HFF-Myc (cell line): ENCODE measurements around the gene KRTAP6-1.

Source experiments
- DNase-seq: peaks from one replicate; pipeline ENCODE4 v3.0.0-alpha.2; 2011; ENCODE audit warnings: low read depth; ENCODE audit errors: extremely low read depth
- H3K4me3 ChIP-seq: replicated peaks from 2 replicates; pipeline ENCODE4 v1.5.1; 2011; ENCODE audit warnings: low read depth, mild to moderate bottlenecking, control low read depth, low read length
- TF ChIP-seq, protein P1 (sequence below): IDR thresholded peaks from 2 replicates; pipeline ENCODE4 v1.5.1; 2012; ENCODE audit warnings: mild to moderate bottlenecking, low read depth, low read length, control low read depth; ENCODE audit errors: missing control alignments

KRTAP6-1 gene, protein sequence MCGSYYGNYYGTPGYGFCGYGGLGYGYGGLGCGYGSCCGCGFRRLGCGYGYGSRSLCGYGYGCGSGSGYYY

DNA sequence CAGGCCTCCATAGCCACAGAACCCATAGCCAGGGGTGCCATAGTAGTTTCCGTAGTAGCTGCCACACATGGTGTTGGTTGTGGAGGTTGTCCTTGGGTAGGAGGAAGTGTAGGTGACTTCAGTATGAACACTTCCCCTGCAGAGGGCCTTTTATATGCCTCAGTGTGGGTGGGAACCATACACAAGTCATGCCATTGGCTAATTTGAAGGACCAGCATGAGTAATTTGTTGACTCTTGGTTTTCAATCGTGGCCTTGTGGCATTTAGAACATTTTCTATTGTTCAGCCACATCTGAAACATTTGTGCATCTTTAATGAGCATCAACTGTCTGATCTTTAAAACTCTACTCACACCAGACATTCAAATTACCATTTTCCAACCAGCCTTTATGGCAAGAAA lies at the start of gene KRTAP6-1:
KRTAP6-1 (minus strand) TSS at position 95 of the 400 bp plus-strand sequence; CDS start at position 69, 26 bp downstream.
- no peak for DNase-seq
- no peak within 1 kb of the TSS for H3K4me3 ChIP-seq
- TF ChIP-seq, protein P1, sequence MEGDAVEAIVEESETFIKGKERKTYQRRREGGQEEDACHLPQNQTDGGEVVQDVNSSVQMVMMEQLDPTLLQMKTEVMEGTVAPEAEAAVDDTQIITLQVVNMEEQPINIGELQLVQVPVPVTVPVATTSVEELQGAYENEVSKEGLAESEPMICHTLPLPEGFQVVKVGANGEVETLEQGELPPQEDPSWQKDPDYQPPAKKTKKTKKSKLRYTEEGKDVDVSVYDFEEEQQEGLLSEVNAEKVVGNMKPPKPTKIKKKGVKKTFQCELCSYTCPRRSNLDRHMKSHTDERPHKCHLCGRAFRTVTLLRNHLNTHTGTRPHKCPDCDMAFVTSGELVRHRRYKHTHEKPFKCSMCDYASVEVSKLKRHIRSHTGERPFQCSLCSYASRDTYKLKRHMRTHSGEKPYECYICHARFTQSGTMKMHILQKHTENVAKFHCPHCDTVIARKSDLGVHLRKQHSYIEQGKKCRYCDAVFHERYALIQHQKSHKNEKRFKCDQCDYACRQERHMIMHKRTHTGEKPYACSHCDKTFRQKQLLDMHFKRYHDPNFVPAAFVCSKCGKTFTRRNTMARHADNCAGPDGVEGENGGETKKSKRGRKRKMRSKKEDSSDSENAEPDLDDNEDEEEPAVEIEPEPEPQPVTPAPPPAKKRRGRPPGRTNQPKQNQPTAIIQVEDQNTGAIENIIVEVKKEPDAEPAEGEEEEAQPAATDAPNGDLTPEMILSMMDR, result no peak

DNA sequence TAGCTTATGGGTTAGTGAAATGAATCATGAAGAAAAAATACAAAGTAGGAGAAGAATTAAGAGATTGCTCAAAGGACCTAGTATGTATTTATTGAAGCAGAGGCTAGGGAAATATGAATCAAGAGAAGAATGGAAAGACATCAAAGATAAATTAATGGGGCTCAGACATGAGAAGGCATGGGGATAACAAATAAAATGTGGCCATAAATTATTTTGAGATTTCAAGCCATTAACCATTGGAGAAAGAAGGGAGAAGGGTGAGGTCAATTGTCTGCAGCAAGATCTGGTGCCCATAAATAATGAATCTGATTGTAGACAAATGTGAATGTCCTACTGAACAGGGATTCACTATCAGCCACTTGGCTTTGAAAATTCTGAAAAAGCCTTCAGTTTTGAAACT lies 39.2 kb upstream of the KRTAP6-1 start:
- no peak for DNase-seq
- H3K4me3 ChIP-seq, result no peak overlapping the region
- TF ChIP-seq, protein P1, result no peak

DNA sequence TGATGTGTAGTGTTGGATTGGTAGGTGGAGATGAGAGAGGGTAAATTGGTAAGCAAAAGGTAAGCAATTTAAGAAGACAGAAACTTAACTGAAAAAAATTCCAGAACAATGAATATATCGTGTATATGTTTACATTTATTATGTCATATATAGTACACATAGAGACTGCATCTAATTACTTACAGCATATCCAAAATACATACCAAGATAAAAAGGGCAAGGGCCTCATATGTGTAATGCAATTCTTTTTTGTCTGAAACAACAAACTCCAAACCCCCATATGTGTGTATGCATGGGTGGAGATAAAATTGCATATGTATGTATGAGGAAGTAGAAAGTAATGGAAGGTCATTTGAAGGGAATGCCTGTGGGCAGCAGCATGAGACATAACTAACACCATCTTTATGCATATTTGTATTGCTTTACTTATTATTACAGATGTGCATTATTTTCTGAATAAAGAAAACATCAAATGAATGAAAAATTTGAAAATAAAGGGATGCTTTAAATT lies 33.2 kb upstream of the KRTAP6-1 start:
- no peak overlapping the region for H3K4me3 ChIP-seq
- TF ChIP-seq, protein P1, result no peak
- DNase-seq, result no peak

DNA sequence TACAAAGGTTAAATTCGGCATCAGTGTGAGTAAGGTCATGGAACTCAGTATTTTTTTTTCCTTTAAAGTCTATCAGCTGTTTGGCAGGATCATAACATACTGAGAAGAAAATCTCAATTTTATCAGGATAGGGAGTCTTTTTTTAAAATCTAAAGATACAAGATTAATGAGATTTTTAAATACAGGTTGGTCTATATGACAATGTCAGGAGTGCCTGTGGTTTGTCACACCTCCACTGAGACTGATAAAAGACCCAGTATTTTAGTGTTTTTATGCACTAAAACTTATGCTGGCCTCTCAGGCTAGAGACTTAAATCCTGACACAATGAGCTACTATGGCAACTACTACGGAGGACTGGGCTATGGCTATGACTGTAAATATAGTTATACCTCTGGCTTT lies 28.8 kb upstream of the KRTAP6-1 start, which contains the start of gene KRTAP20-3:
KRTAP20-3 (plus strand) TSS at position 301 of the 400 bp plus-strand sequence.
- no peak within 1 kb of the TSS for H3K4me3 ChIP-seq
- DNase-seq, result no peak
- TF ChIP-seq, protein P1, result no peak

DNA sequence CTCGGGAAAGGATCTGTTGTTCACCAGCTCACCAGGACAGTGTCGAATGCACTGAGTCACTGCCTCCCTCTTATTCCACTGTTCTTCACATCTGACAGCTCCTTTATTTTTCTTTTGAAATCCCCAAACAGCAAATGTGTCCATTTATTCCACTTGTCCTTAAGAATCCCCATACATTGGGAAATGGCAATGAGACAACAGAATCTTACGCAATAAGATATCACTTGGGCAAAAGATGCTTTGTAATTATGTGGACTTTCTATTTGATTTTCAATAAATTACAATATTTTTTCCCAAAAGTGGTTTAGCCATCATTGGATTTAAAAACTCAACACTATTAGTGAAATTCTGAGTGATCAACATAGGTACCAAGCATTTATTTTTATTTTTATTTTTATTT lies 25.0 kb upstream of the KRTAP6-1 start:
- TF ChIP-seq, protein P1, result no peak
- DNase-seq, result no peak
- H3K4me3 ChIP-seq, result no peak overlapping the region

DNA sequence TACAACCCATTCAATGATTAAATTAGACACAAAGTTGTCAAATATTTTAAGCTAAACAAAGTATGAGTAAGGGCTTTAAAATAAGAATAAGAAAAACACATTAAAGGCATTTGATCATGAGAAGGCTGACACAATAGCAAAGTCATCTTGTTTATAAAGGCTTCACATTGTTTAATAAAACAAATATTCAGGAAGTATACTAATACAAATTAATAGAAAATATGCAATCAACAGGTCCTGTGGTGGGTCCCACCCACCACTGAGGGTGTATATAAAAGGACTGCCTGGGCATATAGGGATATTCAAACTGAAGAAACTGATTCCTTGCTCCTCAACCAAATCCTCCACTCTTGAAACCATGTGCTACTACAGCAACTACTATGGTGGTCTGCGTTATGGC lies 21.2 kb upstream of the KRTAP6-1 start, which contains the start of gene KRTAP20-2:
KRTAP20-2 (plus strand) TSS at position 301 of the 400 bp plus-strand sequence; CDS start at position 359, 58 bp downstream.
- TF ChIP-seq, protein P1, result no peak
- no peak for DNase-seq
- no peak within 1 kb of the TSS for H3K4me3 ChIP-seq

DNA sequence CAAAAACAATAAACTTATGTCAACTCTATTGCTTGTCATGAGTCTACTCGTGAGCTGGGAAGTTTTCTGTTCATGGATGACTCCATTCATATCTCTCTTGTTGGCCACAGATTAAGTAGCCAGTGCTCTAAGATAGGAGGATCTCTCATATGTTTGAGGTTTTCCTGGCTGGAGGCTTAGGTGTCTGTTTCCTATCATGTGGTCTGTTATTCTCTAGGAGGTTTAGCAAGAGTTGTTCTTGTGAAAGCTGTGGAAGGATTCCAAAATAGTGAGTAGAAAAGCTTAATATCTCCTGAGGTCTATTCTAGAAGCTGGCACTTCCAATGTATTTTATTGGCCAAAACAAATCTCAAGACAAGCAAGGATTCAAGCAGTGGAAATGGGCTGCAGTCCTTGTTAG lies 15.5 kb upstream of the KRTAP6-1 start:
- TF ChIP-seq, protein P1, result no peak
- no peak for DNase-seq
- no peak overlapping the region for H3K4me3 ChIP-seq
